ENCODE results near the gene TRAK2.
A peak's percentile ranks its signal among the peaks of the same experiment; 100 is the strongest.

Gene TRAK2

DNA sequence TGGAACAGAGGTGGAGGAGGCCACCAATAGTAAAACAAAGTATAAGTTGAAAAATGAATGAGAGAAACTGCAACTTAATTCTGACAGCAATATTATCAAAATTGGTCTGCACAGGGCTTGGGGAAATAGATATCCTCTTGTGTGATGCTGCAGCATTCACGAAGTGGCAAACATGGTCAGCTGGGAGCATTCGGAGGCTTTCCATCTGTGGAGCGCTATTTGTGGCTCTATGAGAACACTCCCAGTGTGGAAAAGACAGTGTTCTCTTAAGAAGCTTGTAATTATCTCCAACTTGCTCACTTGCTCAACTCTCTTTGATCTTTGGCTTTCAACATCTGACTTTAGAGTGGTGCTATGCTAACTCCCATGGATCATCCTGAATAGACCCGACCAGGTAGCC is 91.0 kb downstream of the TRAK2 start:
- DNase-seq, result no peak

DNA sequence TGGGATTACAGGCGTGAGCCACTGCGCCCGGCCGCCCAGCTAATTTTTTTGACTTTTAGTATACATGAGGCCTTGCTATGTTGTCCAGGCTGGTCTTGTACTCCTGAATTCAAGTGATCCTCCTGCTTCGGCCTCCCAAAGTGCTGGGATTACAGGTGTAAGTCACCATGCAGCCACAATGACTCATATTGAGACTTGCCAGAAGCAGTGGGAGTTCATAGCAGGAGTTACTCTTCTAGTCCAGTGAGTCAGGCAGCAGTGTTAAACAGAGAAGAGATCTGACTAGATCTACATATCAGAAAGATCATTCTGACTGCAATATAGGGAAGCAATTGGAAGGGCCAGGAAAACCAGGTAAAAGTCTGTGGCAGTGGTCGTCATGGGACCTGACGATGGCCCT is 92.6 kb downstream of the TRAK2 start:
- DNase-seq, result no peak

DNA sequence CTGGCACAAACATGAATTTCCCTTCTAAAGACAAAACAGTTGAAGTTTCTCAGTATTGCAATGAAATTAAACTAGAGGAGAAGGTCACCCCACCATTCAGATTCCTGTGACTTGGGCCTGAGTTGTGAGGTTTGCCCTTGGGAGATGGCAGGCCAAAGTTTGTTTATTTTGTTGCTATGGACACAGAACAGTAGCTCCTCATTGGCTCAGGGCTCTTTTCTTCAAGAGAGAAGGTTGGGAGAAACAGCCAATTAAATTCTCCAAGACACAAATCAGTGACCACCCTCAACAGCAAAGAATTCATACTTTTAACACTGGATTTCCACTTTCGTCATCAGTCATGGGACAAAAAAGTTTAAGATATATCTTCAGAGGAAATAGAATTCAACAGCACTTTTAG is 94.0 kb downstream of the TRAK2 start, which contains the start of gene FLACC1:
Gene FLACC1 (minus strand): TSS at position 125 of the 400 bp plus-strand sequence. CDS start 5,941 bp downstream, outside the sequence.
- peak; percentile 78 for DNase-seq

DNA sequence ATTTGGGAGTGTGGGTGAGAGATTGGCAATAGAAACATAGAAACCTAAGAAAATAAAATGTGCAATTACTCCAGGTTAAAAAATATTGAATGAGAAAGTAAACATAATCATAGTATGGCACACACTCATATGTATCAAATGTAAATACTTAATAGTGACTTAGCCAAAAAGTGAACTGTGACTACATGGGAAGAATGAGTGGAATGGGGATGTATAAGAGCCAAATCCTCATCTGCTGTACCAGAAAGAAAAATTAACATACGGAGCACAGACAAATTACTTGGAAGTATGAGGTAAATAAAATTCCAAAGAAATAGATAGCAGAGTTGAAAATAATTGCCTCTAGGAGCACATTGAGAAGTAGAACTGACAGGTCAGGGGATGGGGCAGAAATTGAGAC is 98.1 kb downstream of the TRAK2 start:
- DNase-seq, result no peak

DNA sequence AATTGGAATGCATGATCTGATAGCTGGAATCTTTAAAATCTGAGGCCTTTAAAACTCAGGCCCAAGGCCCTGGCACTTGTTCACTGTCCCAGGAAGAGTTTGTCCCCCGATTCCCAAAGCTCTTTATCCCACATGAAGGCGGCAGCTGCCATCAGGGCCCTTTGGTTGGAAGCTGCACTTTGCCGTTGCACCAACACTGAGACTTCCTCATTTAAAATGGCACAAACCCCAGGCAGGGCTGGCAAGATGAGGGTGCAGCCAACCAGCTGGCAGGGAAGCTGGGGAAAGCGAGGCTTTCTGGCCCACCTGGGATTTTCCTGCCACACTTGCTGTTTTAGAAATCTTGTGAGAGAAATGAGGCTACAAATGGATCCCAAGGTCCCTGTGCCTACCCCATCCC is 100.4 kb downstream of the TRAK2 start:
- no peak for DNase-seq

DNA sequence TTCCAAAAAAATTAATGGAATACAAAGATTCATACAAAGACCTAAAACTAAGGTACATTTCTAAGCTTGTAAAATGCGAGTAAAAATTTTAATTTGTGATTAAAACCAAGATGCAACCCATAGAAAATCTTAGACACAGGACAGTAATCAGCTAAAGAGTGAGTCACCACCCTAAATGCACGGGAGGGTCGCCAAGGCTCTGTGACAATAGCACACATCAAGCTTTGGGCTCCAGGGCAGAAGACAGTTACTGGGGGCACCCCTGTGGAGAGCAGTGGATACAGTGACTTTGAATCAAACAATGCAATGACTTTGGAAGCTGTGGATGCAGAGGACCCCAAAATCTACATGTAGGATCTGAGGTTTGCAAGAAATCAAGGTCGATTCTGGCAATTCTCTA is 101.7 kb downstream of the TRAK2 start:
- DNase-seq, result no peak

DNA sequence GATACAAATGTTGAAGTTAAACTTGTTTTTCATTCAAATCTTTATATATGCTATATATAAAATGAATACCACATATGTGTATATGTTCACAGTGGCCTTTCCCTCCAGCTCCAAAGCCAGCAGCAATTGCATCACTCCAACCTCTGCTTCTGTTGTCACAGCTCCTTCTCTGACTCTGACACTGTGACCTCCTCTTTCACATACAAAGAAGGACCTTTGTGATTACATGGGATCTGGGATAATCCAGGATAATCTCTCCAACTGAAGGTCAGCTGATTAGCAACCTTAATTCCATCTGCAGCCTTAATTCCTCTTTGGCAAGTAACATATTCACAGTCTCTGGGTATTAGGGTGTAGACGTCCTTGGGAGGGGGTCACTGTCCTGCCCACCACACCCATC is 102.5 kb downstream of the TRAK2 start:
- DNase-seq, result no peak

DNA sequence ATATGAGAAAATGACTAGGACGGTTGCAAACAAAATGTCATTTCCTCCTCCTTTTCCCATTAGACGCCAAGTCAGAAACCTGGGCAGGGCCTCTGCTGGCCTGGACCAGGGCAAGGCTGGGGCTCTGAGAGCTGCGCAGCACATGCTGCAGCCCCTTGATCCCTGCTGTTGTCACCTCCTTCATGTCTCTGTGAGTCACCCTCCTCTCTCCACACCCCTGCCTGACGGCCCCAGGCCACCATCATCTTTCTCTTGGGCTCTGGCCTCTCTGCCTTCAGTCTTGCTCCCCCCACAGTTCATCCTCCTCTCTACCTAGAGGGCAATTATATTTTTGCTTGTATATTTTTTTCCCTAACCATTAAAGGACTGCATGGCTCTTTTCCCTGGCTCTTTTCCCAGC is 104.1 kb downstream of the TRAK2 start:
- DNase-seq, result no peak

DNA sequence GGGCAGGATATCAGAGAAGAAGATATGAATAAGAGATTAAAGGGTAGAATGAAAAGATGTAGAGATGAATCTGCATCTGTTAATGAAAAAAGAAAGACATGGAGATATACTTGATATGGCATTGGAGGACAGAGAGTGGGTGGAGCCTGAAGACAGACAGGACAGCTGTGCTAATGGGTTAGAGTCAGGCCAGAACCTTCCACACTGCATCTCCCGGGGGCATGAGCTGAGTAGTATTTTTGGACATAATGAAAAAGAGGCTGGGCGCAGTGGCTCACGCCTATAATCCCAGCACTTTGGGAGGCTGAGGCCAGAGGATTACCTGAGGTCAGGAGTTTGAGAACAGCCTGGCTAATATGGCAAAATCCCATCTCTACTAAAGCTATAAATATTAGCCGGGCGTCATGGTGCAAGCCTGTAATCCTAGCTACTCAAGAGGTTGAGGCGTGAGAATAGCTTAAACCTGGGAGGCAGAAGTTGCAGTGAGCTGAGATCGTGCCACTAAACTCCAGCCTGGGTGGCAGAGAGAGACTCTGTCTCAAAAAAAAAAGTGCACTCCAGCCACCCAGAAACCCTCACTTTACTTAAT is 105.5 kb downstream of the TRAK2 start:
- no peak for DNase-seq

DNA sequence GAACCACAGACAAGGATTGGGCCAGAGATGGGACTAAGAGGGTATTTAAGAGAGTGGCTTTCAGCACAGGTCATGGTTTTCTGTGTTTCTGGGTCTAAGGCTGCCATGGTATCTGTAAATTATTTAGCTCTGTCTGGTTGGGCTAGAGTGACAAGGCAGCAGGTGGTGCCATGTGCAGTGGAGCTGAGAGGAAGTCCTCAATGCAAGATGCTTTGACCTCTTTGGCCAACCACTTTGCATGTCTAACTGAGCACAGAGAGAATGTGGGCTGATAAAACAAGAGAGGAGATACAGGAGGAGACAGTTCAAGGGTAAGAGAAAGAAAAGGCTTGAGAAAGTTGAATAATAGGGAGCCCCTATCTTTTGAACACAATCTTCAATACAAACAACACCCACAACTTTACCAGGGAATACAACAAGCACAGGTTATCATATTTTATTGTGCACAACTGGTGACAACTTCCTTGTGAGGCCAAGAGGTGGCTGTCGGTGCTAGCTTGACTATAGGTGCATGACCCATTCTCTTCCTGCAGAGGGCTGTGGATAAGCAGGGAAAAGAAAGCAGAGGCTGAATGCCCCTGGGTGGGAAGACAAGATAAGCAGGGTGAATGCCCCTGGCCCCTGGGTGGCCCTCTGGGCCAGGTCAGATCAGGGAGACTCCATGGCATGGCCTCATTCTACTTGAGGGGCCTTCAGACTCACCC is 106.4 kb downstream of the TRAK2 start:
- no peak for DNase-seq

DNA sequence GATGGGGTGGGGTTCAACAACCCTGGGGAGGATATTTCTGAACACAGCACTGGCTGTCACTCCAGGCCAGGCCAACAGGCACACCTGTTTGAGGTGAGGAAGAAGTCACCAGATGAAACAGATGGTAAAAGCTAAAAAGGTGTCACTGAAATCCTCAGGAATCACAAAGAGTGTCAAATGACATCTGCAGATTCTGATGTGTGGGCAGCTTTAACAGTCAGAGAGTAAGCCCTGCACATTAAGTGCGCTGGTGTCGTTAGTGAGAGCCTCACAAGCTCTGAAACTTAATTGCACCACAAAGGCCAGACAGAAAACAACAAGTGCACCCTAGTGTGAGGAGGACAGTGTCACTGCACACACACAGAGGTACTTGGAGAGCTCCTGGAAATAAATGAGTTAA is 107.7 kb downstream of the TRAK2 start:
- no peak for DNase-seq

DNA sequence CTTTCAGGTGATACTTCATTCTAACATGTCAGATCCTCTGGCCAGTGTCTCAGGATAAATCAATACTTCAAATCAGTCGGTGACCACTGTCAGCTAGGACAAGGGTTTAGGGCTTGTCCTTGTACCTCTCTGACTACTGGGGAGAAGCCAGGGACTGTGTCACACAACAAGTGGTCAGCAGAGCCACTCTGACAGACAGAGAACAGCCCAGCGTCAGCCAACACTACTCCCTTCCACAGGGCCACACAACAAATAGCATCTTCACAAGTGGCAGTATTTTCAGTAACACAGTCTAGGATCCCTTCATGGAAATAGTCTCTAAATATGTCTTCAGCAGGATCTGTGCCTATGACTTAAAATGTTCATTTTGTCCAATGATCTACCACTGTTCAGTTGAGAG is 108.3 kb downstream of the TRAK2 start:
- no peak for DNase-seq

DNA sequence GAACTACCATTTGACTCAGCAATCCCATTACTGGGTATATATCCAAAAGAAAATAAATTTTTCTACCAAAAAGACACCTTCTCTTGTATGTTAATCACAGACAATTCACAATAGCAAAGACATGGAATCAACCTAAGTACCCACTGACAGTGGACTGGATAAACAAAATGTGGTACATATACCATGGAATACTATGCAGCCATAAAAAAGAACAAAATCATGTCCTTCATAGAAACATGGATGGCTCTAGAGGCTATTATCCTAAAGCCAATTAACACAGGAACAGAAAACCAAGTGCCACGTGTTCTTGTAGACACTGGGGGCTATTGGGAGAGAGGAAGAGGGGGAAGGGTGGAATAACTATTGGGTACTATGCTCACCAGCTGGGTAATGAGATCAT is 121.8 kb downstream of the TRAK2 start:
- DNase-seq, result no peak

DNA sequence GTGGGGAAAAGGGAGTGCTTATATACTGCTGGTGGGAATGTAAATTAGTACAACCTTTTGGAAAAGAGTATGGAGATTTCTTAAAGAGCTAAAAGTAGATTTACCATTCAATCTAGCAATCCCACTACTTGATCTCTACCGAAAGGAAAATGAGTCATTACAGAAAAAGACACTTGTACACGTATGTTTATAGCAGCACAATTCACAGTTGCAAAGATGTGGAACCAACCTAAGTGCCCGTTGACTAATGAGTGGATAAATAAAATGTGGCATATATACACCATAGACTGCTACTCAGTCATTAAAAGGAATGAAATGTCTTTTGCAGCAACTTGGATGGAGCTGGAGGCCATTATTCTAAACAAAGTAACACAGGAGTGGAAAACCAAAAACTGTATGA is 123.6 kb downstream of the TRAK2 start:
- DNase-seq, result no peak
